Mammary epithelial cell (primary cell): ENCODE results near the gene SWI5.

Experiments
- CTCF ChIP-seq, 2 donors: IDR thresholded peaks in 1 of 2; conservative IDR thresholded peaks in 1 of 2; 2 replicates each; pipeline ENCODE4 v1.5.1; 2011 to 2012; ENCODE audit warnings: inconsistent platforms in 2 of 2, low read length in 2 of 2, mild to moderate bottlenecking in 2 of 2, control low read depth in 1 of 2, low read depth in 1 of 2; ENCODE audit not compliant: insufficient read depth in 1 of 2; ENCODE audit errors: extremely low read depth in 1 of 2
- EZH2 ChIP-seq: IDR thresholded peaks from 2 replicates; pipeline ENCODE4 v1.6.1; 2012; ENCODE audit warnings: low read length, inconsistent platforms, borderline replicate concordance

GRCh38 chr9:128297221-128297773 lies 21.2 kb downstream of the SWI5 start:
- TF ChIP-seq CTCF (conservative IDR thresholded peaks at IDR 0.05 in 1 of 2, IDR thresholded peaks at IDR 0.05 in 1 of 2; ENCODE audit: extremely low read depth in 1 of 2, insufficient read depth in 1 of 2, low read depth in 1 of 2, low read length in 2 of 2) = no peak
- TF ChIP-seq EZH2 = no peak
